ENCODE measurements around the gene RPL22L1.

The RPL22L1 gene

GRCh38 chr3:170844377-170844776 is 25.6 kb downstream of the RPL22L1 start:
- TF ChIP-seq CTCF (IDR thresholded peaks at IDR 0.05; ENCODE audit: low read depth, low read length, missing control alignments): no peak
- no peak overlapping the region for H3K4me3 ChIP-seq (ENCODE audit: low read depth, low read length)
- no peak for DNase-seq (ENCODE audit: low read depth)

GRCh38 chr3:170840291-170840859 is 29.6 kb downstream of the RPL22L1 start:
- H3K4me3 ChIP-seq (ENCODE audit: low read depth, low read length): no peak overlapping the region
- DNase-seq (ENCODE audit: low read depth): no peak
- no peak for TF ChIP-seq CTCF (IDR thresholded peaks at IDR 0.05; ENCODE audit: low read depth, low read length, missing control alignments)

- DNase-seq (ENCODE audit: low read depth): no peak
- H3K4me3 ChIP-seq (ENCODE audit: low read depth, low read length): no peak overlapping the region
- no peak for TF ChIP-seq CTCF (IDR thresholded peaks at IDR 0.05; ENCODE audit: low read depth, low read length, missing control alignments)
Measured at GRCh38 chr3:170839518-170840100, 30.4 kb downstream of the RPL22L1 start.

GRCh38 chr3:170836491-170836890 is 33.5 kb downstream of the RPL22L1 start:
- no peak overlapping the region for H3K4me3 ChIP-seq (ENCODE audit: low read depth, low read length)
- no peak for DNase-seq (ENCODE audit: low read depth)
- no peak for TF ChIP-seq CTCF (IDR thresholded peaks at IDR 0.05; ENCODE audit: low read depth, low read length, missing control alignments)

- H3K4me3 ChIP-seq (ENCODE audit: low read depth, low read length): no peak overlapping the region
- TF ChIP-seq CTCF (IDR thresholded peaks at IDR 0.05; ENCODE audit: low read depth, low read length, missing control alignments): no peak
- DNase-seq (ENCODE audit: low read depth): no peak
Measured at GRCh38 chr3:170835336-170835735, 34.7 kb downstream of the RPL22L1 start.

GRCh38 chr3:170830580-170830979 is 39.4 kb downstream of the RPL22L1 start:
- no peak overlapping the region for H3K4me3 ChIP-seq (ENCODE audit: low read depth, low read length)
- no peak for TF ChIP-seq CTCF (IDR thresholded peaks at IDR 0.05; ENCODE audit: low read depth, low read length, missing control alignments)
- no peak for DNase-seq (ENCODE audit: low read depth)

All from GM12864 (cell line).